Measurements from ENCODE around the gene SLC19A1. TPM values are rescaled to one million over a fixed set of nuclear protein-coding genes. Genes with fewer than 3 reads are reported as not detected.

The SLC19A1 gene
- total RNA-seq, 1 experiment from 2014 or later, result 25.4 TPM

DNA sequence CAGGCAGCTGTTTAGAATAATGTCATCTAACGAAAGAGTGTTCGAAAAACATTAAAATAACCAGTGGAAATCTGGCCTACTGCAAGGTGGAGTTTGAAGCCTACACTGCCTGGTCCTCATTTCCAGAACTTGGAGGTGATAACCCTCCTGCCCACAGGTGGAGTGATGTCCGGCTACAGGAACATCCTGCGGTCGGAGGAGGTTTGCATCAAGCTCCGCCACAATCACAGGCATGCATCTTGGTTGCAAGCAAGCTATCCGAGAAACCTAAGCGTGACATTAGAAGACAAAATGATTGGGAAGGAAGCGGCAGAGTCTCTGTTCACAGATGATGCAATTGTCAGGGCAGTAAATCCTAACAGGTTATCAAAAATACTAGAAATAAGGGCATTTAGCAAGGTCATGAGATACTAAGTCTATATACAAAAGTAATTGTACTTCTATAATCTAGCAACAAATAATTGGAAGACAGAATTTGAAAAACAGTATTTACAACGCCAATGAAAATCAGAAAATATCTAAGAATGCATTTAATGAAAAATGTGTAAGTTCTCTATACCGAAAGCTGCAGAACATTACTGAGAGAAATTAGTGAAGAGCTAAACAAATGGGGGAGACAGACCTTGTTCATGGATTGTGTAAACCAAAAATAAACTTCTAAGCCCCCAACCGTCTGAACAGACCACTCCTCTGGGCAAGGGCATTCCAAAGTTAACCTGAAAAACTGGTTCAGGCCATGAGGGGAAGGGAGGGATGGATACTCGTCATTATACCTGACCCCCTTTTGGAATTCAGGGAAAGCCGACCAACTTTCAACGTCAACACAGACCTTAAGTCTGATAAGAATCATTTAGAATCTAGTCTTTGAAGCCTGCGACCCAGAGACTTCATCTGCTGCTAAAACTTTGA, 4.7 kb upstream of the SLC19A1 start:
- intact Hi-C loops (cut with micrococcal nuclease), result no loop called here
- no peak for DNase-seq (ENCODE audit: unreplicated experiment)
- peaks cover 6% of the 10 kb centered on the region for H3K36me3 Mint-ChIP-seq (ENCODE audit: insufficient read depth, unreplicated experiment)
- no peak overlapping the region for H3K4me3 Mint-ChIP-seq (ENCODE audit: unreplicated experiment)
- peaks cover 13% of the 10 kb centered on the region for H3K4me1 Mint-ChIP-seq (ENCODE audit: insufficient read depth, unreplicated experiment)
- ChIA-PET CTCF (no interaction called here), POLR2A (no interaction called here)
- no peaks in the 10 kb centered on the region for H3K9me3 Mint-ChIP-seq (ENCODE audit: unreplicated experiment)
- no TSS peak for BruUV-seq (replicated peaks)
- H3K27me3 Mint-ChIP-seq (ENCODE audit: insufficient read depth, unreplicated experiment), result no peaks in the 10 kb centered on the region
- no peak overlapping the region for H3K27ac Mint-ChIP-seq (ENCODE audit: low read depth, unreplicated experiment)
- TF ChIP-seq, protein P1, sequence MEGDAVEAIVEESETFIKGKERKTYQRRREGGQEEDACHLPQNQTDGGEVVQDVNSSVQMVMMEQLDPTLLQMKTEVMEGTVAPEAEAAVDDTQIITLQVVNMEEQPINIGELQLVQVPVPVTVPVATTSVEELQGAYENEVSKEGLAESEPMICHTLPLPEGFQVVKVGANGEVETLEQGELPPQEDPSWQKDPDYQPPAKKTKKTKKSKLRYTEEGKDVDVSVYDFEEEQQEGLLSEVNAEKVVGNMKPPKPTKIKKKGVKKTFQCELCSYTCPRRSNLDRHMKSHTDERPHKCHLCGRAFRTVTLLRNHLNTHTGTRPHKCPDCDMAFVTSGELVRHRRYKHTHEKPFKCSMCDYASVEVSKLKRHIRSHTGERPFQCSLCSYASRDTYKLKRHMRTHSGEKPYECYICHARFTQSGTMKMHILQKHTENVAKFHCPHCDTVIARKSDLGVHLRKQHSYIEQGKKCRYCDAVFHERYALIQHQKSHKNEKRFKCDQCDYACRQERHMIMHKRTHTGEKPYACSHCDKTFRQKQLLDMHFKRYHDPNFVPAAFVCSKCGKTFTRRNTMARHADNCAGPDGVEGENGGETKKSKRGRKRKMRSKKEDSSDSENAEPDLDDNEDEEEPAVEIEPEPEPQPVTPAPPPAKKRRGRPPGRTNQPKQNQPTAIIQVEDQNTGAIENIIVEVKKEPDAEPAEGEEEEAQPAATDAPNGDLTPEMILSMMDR (IDR thresholded peaks at IDR 0.05; ENCODE audit: unreplicated experiment), result no peak

- ChIA-PET CTCF (no interaction called here), POLR2A (no interaction called here)
- Mint-ChIP-seq H3K4me3 (ENCODE audit: unreplicated experiment) (no peak overlapping the region), H3K9me3 (ENCODE audit: unreplicated experiment) (no peaks in the 10 kb centered on the region), H3K4me1 (ENCODE audit: insufficient read depth, unreplicated experiment) (peaks cover 6% of the 10 kb centered on the region), H3K27ac (ENCODE audit: low read depth, unreplicated experiment) (no peak overlapping the region), H3K36me3 (ENCODE audit: insufficient read depth, unreplicated experiment) (peaks cover 4% of the 10 kb centered on the region), H3K27me3 (ENCODE audit: insufficient read depth, unreplicated experiment) (no peaks in the 10 kb centered on the region)
- no TSS peak for BruUV-seq (replicated peaks)
- intact Hi-C loops (cut with micrococcal nuclease), result no loop called here
- TF ChIP-seq, protein P1 (IDR thresholded peaks at IDR 0.05; ENCODE audit: unreplicated experiment), result no peak
- DNase-seq (ENCODE audit: unreplicated experiment), result no peak
These were observed 3.7 kb upstream of the SLC19A1 start for GRCh38 chr21:45545691-45546531.

DNA sequence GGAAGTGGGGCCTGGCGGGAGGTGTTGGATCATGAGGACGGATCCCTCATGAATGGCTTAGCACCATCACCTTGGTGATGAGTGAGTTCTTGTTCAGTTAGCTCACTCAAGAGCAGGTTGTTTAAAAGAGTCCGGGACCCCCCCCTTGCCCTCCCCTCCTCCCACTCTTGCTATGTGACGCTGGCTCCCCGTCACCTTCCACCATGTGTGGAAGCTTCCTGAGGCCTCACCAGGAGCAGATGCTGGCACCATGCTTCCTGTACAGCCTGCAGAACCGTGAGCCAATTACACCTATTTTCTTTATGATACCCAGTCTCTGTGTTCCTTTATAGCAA, 3.0 kb upstream of the SLC19A1 start:
- no peaks in the 10 kb centered on the region for H3K27me3 Mint-ChIP-seq (ENCODE audit: insufficient read depth, unreplicated experiment)
- no peak overlapping the region for H3K27ac Mint-ChIP-seq (ENCODE audit: low read depth, unreplicated experiment)
- CTCF ChIA-PET, result no interaction called here
- intact Hi-C loops (cut with micrococcal nuclease), result no loop called here
- peaks cover 5% of the 10 kb centered on the region for H3K4me1 Mint-ChIP-seq (ENCODE audit: insufficient read depth, unreplicated experiment)
- no peaks in the 10 kb centered on the region for H3K36me3 Mint-ChIP-seq (ENCODE audit: insufficient read depth, unreplicated experiment)
- H3K9me3 Mint-ChIP-seq (ENCODE audit: unreplicated experiment), result no peaks in the 10 kb centered on the region
- no peak for DNase-seq (ENCODE audit: unreplicated experiment)
- POLR2A ChIA-PET, result no interaction called here
- TF ChIP-seq, protein P1 (IDR thresholded peaks at IDR 0.05; ENCODE audit: unreplicated experiment), result no peak
- no peak overlapping the region for H3K4me3 Mint-ChIP-seq (ENCODE audit: unreplicated experiment)
- no TSS peak for BruUV-seq (replicated peaks)

- no peaks in the 10 kb centered on the region for H3K36me3 Mint-ChIP-seq (ENCODE audit: insufficient read depth, unreplicated experiment)
- H3K4me1 Mint-ChIP-seq (ENCODE audit: insufficient read depth, unreplicated experiment), result peaks cover 5% of the 10 kb centered on the region
- H3K27me3 Mint-ChIP-seq (ENCODE audit: insufficient read depth, unreplicated experiment), result no peaks in the 10 kb centered on the region
- intact Hi-C loops (cut with micrococcal nuclease), result no loop called here
- BruUV-seq (replicated peaks), result no TSS peak
- no peak overlapping the region for H3K27ac Mint-ChIP-seq (ENCODE audit: low read depth, unreplicated experiment)
- no peak for DNase-seq (ENCODE audit: unreplicated experiment)
- H3K9me3 Mint-ChIP-seq (ENCODE audit: unreplicated experiment), result no peaks in the 10 kb centered on the region
- no peak overlapping the region for H3K4me3 Mint-ChIP-seq (ENCODE audit: unreplicated experiment)
- ChIA-PET CTCF (no interaction called here), POLR2A (no interaction called here)
- TF ChIP-seq, protein P1 (IDR thresholded peaks at IDR 0.05; ENCODE audit: unreplicated experiment), result no peak
These were observed 2.4 kb upstream of the SLC19A1 start for GRCh38 chr21:45544449-45545235.
